Skeletal muscle tissue (tissue), 4 donors: Measurements from ENCODE around the gene C2CD4A. TPM values are rescaled to one million over a fixed set of nuclear protein-coding genes. Genes with fewer than 3 reads are reported as not detected.

ENCODE experiments used
- H3K27ac ChIP-seq: one replicate; pipeline ENCODE4 v1.7.0; 2013; ENCODE audit warnings: mild to moderate bottlenecking, low read depth, low read length, inconsistent platforms
- H3K27me3 ChIP-seq, 3 donors: one replicate each; pipeline ENCODE4 v1.7.0; 2013; ENCODE audit warnings: low read length in 3 of 3; ENCODE audit not compliant: control insufficient read depth in 3 of 3, insufficient read depth in 3 of 3
- H3K36me3 ChIP-seq, 3 donors: one replicate each; pipeline ENCODE4 v1.7.0; 2013; ENCODE audit warnings: low read length in 3 of 3; ENCODE audit not compliant: control insufficient read depth in 3 of 3, insufficient read depth in 3 of 3
- H3K4me1 ChIP-seq, 3 donors: one replicate each; pipeline ENCODE4 v1.7.0; 2013; ENCODE audit warnings: low read length in 3 of 3, mild to moderate bottlenecking in 3 of 3; ENCODE audit not compliant: control insufficient read depth in 3 of 3, insufficient read depth in 3 of 3
- H3K4me3 ChIP-seq, 3 donors: one replicate each; pipeline ENCODE4 v1.7.0; 2013; ENCODE audit warnings: low read length in 3 of 3
- H3K9ac ChIP-seq, 3 donors: one replicate each; pipeline ENCODE4 v1.7.0; 2013; ENCODE audit warnings: low read length in 3 of 3, mild to moderate bottlenecking in 3 of 3, moderate library complexity in 2 of 3, low read depth in 1 of 3
- H3K9me3 ChIP-seq, 3 donors: one replicate each; pipeline ENCODE4 v1.7.0; 2013; ENCODE audit warnings: low read length in 3 of 3; ENCODE audit not compliant: control insufficient read depth in 3 of 3
- total RNA-seq: library from RNA; depleted of rRNA; stranded (reverse); fragments of >200 nt; gene quantifications from one replicate; pipeline ENCODE4 v1.2.3, GENCODE V29; 2014
- donor health status: Osteomylitis.

C2CD4A gene
- total RNA-seq, 1 donor from 2014 or later, result not detected

GRCh38 chr15:62099094-62099601 is 32.4 kb downstream of the C2CD4A start:
- peak overlapping the region in 1 of 3 donors; percentile 33 for H3K9ac ChIP-seq
- H3K36me3 ChIP-seq, result no peaks in the 10 kb centered on the region
- H3K27ac ChIP-seq, result no peak overlapping the region
- no peaks in the 10 kb centered on the region for H3K4me1 ChIP-seq
- H3K27me3 ChIP-seq, result no peaks in the 10 kb centered on the region
- H3K4me3 ChIP-seq, result peak overlapping the region in 1 of 3 donors; percentile 38
- H3K9me3 ChIP-seq, result no peaks in the 10 kb centered on the region

GRCh38 chr15:62103431-62103830 is 36.7 kb downstream of the C2CD4A start:
- no peak overlapping the region for H3K4me3 ChIP-seq
- no peaks in the 10 kb centered on the region for H3K27me3 ChIP-seq
- no peaks in the 10 kb centered on the region for H3K4me1 ChIP-seq
- H3K27ac ChIP-seq, result no peak overlapping the region
- no peaks in the 10 kb centered on the region for H3K9me3 ChIP-seq
- H3K9ac ChIP-seq, result no peak overlapping the region
- no peaks in the 10 kb centered on the region for H3K36me3 ChIP-seq

GRCh38 chr15:62104401-62104800 is 37.6 kb downstream of the C2CD4A start:
- Histone ChIP-seq H3K9me3 (no peaks in the 10 kb centered on the region), H3K27ac (no peak overlapping the region), H3K4me3 (no peak overlapping the region), H3K27me3 (no peaks in the 10 kb centered on the region), H3K36me3 (no peaks in the 10 kb centered on the region), H3K9ac (no peak overlapping the region), H3K4me1 (no peaks in the 10 kb centered on the region)

GRCh38 chr15:62104846-62105245 is 38.1 kb downstream of the C2CD4A start:
- no peak overlapping the region for H3K27ac ChIP-seq
- no peaks in the 10 kb centered on the region for H3K36me3 ChIP-seq
- H3K4me3 ChIP-seq, result no peak overlapping the region
- H3K9me3 ChIP-seq, result no peaks in the 10 kb centered on the region
- H3K27me3 ChIP-seq, result no peaks in the 10 kb centered on the region
- H3K9ac ChIP-seq, result no peak overlapping the region
- peaks cover 0 to 2% (median 1%) of the 10 kb centered on the region in 3 donors for H3K4me1 ChIP-seq

GRCh38 chr15:62105266-62105665 is 38.5 kb downstream of the C2CD4A start:
- Histone ChIP-seq H3K27ac (no peak overlapping the region), H3K9ac (no peak overlapping the region), H3K4me1 (peaks cover 0 to 6% (median 5%) of the 10 kb centered on the region in 3 donors), H3K27me3 (no peaks in the 10 kb centered on the region), H3K9me3 (no peaks in the 10 kb centered on the region), H3K36me3 (no peaks in the 10 kb centered on the region), H3K4me3 (no peak overlapping the region)

- no peaks in the 10 kb centered on the region for H3K9me3 ChIP-seq
Observed at GRCh38 chr15:62106096-62106495, 39.3 kb downstream of the C2CD4A start.

GRCh38 chr15:62107571-62108121 is 40.9 kb downstream of the C2CD4A start:
- H3K4me1 ChIP-seq, result peaks cover 0 to 13% (median 10%) of the 10 kb centered on the region in 3 donors
- H3K9me3 ChIP-seq, result no peaks in the 10 kb centered on the region
- no peak overlapping the region for H3K4me3 ChIP-seq
- H3K9ac ChIP-seq, result no peak overlapping the region
- H3K36me3 ChIP-seq, result no peaks in the 10 kb centered on the region
- H3K27ac ChIP-seq, result no peak overlapping the region
- no peaks in the 10 kb centered on the region for H3K27me3 ChIP-seq

More at GRCh38 chr15:62106096-62106495, 39.3 kb downstream of the C2CD4A start:
- Histone ChIP-seq H3K36me3 (no peaks in the 10 kb centered on the region), H3K9ac (no peak overlapping the region), H3K4me3 (no peak overlapping the region), H3K27me3 (no peaks in the 10 kb centered on the region), H3K4me1 (peaks cover 0 to 13% (median 10%) of the 10 kb centered on the region in 3 donors), H3K27ac (no peak overlapping the region)

GRCh38 chr15:62108411-62108810 is 41.6 kb downstream of the C2CD4A start:
- no peaks in the 10 kb centered on the region for H3K9me3 ChIP-seq
- H3K27ac ChIP-seq, result no peak overlapping the region
- H3K9ac ChIP-seq, result no peak overlapping the region
- H3K27me3 ChIP-seq, result no peaks in the 10 kb centered on the region
- H3K4me1 ChIP-seq, result peaks cover 0 to 19% (median 16%) of the 10 kb centered on the region in 3 donors
- H3K36me3 ChIP-seq, result no peaks in the 10 kb centered on the region
- no peak overlapping the region for H3K4me3 ChIP-seq

GRCh38 chr15:62109437-62109836 is 42.7 kb downstream of the C2CD4A start:
- H3K4me1 ChIP-seq, result peaks cover 0 to 22% (median 16%) of the 10 kb centered on the region in 3 donors
- H3K36me3 ChIP-seq, result no peaks in the 10 kb centered on the region
- H3K4me3 ChIP-seq, result no peak overlapping the region
- no peak overlapping the region for H3K9ac ChIP-seq
- H3K27me3 ChIP-seq, result no peaks in the 10 kb centered on the region
- H3K9me3 ChIP-seq, result no peaks in the 10 kb centered on the region
- H3K27ac ChIP-seq, result no peak overlapping the region

GRCh38 chr15:62109982-62110851 is 43.4 kb downstream of the C2CD4A start:
- Histone ChIP-seq H3K9me3 (no peaks in the 10 kb centered on the region), H3K4me1 (peaks cover 0 to 22% (median 16%) of the 10 kb centered on the region in 3 donors), H3K9ac (no peak overlapping the region), H3K27ac (peak overlapping the region; percentile 40), H3K36me3 (no peaks in the 10 kb centered on the region), H3K27me3 (no peaks in the 10 kb centered on the region), H3K4me3 (no peak overlapping the region)
